DMS79 treated with DMSO at 0.1 percent for 48 hours (cell line): ENCODE data around the gene CFAP70.
A peak's percentile ranks its signal among the peaks of the same experiment; 100 is the strongest.

Experiments used
- DNase-seq: peaks from one replicate; lab custom pipeline; 2025; lab: John Stamatoyannopoulos, UW

Gene CFAP70

GRCh38 chr10:73252445-73253224, 106.0 kb downstream of the CFAP70 start, which contains the start of gene MRPS16:
TSS of gene MRPS16 (minus strand) at chr10:73252644. CDS start at chr10:73252482, 162 bp downstream.
- peak; percentile 83 for DNase-seq

GRCh38 chr10:73251683-73252444, 106.8 kb downstream of the CFAP70 start:
- no peak for DNase-seq

- DNase-seq, result no peak
These were observed 110.4 kb downstream of the CFAP70 start for GRCh38 chr10:73248259-73248724.

GRCh38 chr10:73247509-73248258, 111.0 kb downstream of the CFAP70 start:
- no peak for DNase-seq

GRCh38 chr10:73246646-73247508, 111.8 kb downstream of the CFAP70 start, which contains the start of gene DNAJC9:
TSS of gene DNAJC9 (minus strand) at chr10:73247255. CDS start at chr10:73247189, 66 bp downstream.
- DNase-seq, result peak; percentile 75

GRCh38 chr10:73246322-73246645, 112.4 kb downstream of the CFAP70 start:
- no peak for DNase-seq

GRCh38 chr10:73244866-73245477, 113.7 kb downstream of the CFAP70 start:
- DNase-seq, result no peak

- DNase-seq, result no peak
These were observed 118.8 kb downstream of the CFAP70 start for GRCh38 chr10:73239908-73240307.

GRCh38 chr10:73238990-73239566, 119.6 kb downstream of the CFAP70 start:
- DNase-seq, result no peak

GRCh38 chr10:73234695-73235094, 124.0 kb downstream of the CFAP70 start:
- no peak for DNase-seq

- no peak for DNase-seq
These were observed 124.8 kb downstream of the CFAP70 start for GRCh38 chr10:73233883-73234282.

- DNase-seq, result no peak
These were observed 125.8 kb downstream of the CFAP70 start for GRCh38 chr10:73232887-73233286.

- no peak for DNase-seq
These were observed 129.1 kb downstream of the CFAP70 start for GRCh38 chr10:73229567-73229966.

- no peak for DNase-seq
These were observed 130.4 kb downstream of the CFAP70 start for GRCh38 chr10:73228247-73228646.

- DNase-seq, result no peak
These were observed 132.0 kb downstream of the CFAP70 start for GRCh38 chr10:73226663-73227062.

- DNase-seq, result no peak
These were observed 133.1 kb downstream of the CFAP70 start for GRCh38 chr10:73225518-73225917.

- DNase-seq, result no peak
These were observed 137.7 kb downstream of the CFAP70 start for GRCh38 chr10:73220989-73221388.

GRCh38 chr10:73219384-73219783, 139.3 kb downstream of the CFAP70 start:
- DNase-seq, result no peak

GRCh38 chr10:73218431-73219191, 140.1 kb downstream of the CFAP70 start:
- DNase-seq, result no peak

- DNase-seq, result no peak
These were observed 141.0 kb downstream of the CFAP70 start for GRCh38 chr10:73217628-73218027.
